ENCODE measurements around the gene KCNK13.

GRCh38 chr14:90179809-90180779 is 118.3 kb downstream of the KCNK13 start:
- TF ChIP-seq CTCF (conservative IDR thresholded peaks at IDR 0.05 in 1 of 2, IDR thresholded peaks at IDR 0.05 in 1 of 2; ENCODE audit: low read depth in 1 of 2, low read length in 2 of 2) (no peak), EZH2 (IDR thresholded peaks at IDR 0.05; ENCODE audit: low read length, missing control alignments) (no peak)

Data from fibroblast of lung (primary cell).